Measurements from ENCODE around the gene ATPAF2. TPM values are rescaled to one million over a fixed set of nuclear protein-coding genes. Genes with fewer than 3 reads are reported as not detected.
A peak's percentile ranks its signal among the peaks of the same experiment; 100 is the strongest.

Gene ATPAF2
- total and polyA plus RNA-seq, 4 donors: 7.1 to 19.9 (median 17.4) TPM

DNA sequence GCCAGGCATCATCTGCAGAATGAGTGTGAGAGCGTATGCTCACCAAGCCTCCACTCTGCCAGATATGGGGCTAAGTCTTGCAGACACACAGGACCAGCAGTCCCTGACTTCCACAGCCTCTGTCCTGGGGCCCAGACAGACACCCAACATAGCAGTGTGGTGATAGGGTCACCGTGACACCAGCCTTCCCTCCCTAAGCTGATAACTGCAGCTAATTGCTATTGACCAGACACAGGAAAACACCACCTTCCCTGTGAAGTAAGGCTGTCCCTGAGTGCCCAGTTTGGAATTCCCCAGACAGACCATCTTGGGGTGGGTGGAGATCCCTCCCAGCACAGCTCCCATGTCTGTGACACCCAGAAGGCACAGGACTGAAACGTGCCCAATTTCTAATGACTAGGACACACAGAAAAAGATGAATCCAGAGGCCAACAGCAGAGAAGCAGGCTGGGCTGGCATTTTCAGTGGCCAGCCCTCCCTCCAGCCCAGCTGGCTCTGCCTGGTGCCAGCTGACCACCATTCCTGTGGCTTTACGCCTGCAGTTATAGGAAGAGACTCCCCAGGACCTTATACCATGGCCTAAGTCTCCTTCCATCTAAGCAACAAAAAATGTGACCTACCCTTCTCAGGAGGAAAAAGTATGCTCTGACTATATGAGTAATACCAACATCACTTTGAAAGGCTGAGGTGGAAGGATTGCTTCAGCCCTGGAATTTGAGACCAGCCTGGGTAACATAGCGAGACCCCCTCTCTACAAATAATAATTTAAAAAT, 30.3 kb downstream of the ATPAF2 start:
- DNase-seq (no peak), ATAC-seq (ENCODE audit: low FRiP score) (no peak)
- WGBS, 2 donors: 83 to 94% methylated on average over 5 of the region's 5 CpGs
- no peak overlapping the region for H3K4me3 ChIP-seq (ENCODE audit: low read length in 2 of 2)
- no peaks in the 10 kb centered on the region for H3K27me3 ChIP-seq (ENCODE audit: control insufficient read depth in 1 of 2, insufficient read depth in 2 of 2, low read length in 1 of 2)
- no peaks in the 10 kb centered on the region for H3K4me1 ChIP-seq (ENCODE audit: control insufficient read depth in 1 of 2, insufficient read depth in 2 of 2, low read length in 2 of 2)
- no peak overlapping the region for H3K27ac ChIP-seq (ENCODE audit: low read depth in 1 of 2, low read length in 2 of 2)
- no peaks in the 10 kb centered on the region for H3K36me3 ChIP-seq (ENCODE audit: control insufficient read depth in 1 of 2, insufficient read depth in 2 of 2, low read length in 1 of 2)
- H3K9me3 ChIP-seq (ENCODE audit: control insufficient read depth, low read length): no peaks in the 10 kb centered on the region
- intact Hi-C loops (cut with DNase I): no loop called here

GRCh38 chr17:18006495-18007239, 32.3 kb downstream of the ATPAF2 start:
- intact Hi-C loops (cut with DNase I): no loop called here
- no peak overlapping the region for H3K27ac ChIP-seq (ENCODE audit: low read depth in 1 of 2, low read length in 2 of 2)
- no peaks in the 10 kb centered on the region for H3K4me1 ChIP-seq (ENCODE audit: control insufficient read depth in 1 of 2, insufficient read depth in 2 of 2, low read length in 2 of 2)
- H3K9me3 ChIP-seq (ENCODE audit: control insufficient read depth, low read length): no peaks in the 10 kb centered on the region
- DNase-seq (no peak), ATAC-seq (ENCODE audit: low FRiP score) (no peak)
- 76 to 78% methylated on average over 28 to 31 of the region's 31 CpGs for WGBS, 2 donors
- H3K27me3 ChIP-seq (ENCODE audit: control insufficient read depth in 1 of 2, insufficient read depth in 2 of 2, low read length in 1 of 2): no peaks in the 10 kb centered on the region
- no peaks in the 10 kb centered on the region for H3K36me3 ChIP-seq (ENCODE audit: control insufficient read depth in 1 of 2, insufficient read depth in 2 of 2, low read length in 1 of 2)
- H3K4me3 ChIP-seq (ENCODE audit: low read length in 2 of 2): no peak overlapping the region

GRCh38 chr17:18005496-18005895, 33.5 kb downstream of the ATPAF2 start:
- DNase-seq: no peak
- whole genome bisulfite sequencing, 2 donors: 88 to 96% methylated on average over 3 of the region's 3 CpGs
- intact Hi-C loops (cut with DNase I): no loop called here
- no peaks in the 10 kb centered on the region for H3K4me1 ChIP-seq (ENCODE audit: control insufficient read depth in 1 of 2, insufficient read depth in 2 of 2, low read length in 2 of 2)
- H3K36me3 ChIP-seq (ENCODE audit: control insufficient read depth in 1 of 2, insufficient read depth in 2 of 2, low read length in 1 of 2): no peaks in the 10 kb centered on the region
- ATAC-seq (ENCODE audit: low FRiP score): no peak
- H3K4me3 ChIP-seq (ENCODE audit: low read length in 2 of 2): no peak overlapping the region
- H3K9me3 ChIP-seq (ENCODE audit: control insufficient read depth, low read length): no peaks in the 10 kb centered on the region
- no peak overlapping the region for H3K27ac ChIP-seq (ENCODE audit: low read depth in 1 of 2, low read length in 2 of 2)
- H3K27me3 ChIP-seq (ENCODE audit: control insufficient read depth in 1 of 2, insufficient read depth in 2 of 2, low read length in 1 of 2): no peaks in the 10 kb centered on the region

GRCh38 chr17:18004884-18005305, 34.1 kb downstream of the ATPAF2 start:
- H3K27me3 ChIP-seq (ENCODE audit: control insufficient read depth in 1 of 2, insufficient read depth in 2 of 2, low read length in 1 of 2): no peaks in the 10 kb centered on the region
- H3K4me1 ChIP-seq (ENCODE audit: control insufficient read depth in 1 of 2, insufficient read depth in 2 of 2, low read length in 2 of 2): no peaks in the 10 kb centered on the region
- no peak overlapping the region for H3K27ac ChIP-seq (ENCODE audit: low read depth in 1 of 2, low read length in 2 of 2)
- ATAC-seq (ENCODE audit: low FRiP score) (no peak), DNase-seq (no peak)
- 85% methylated on average over 9 of the region's 9 CpGs for WGBS, 2 donors
- no peak overlapping the region for H3K4me3 ChIP-seq (ENCODE audit: low read length in 2 of 2)
- intact Hi-C loops (cut with DNase I): no loop called here
- no peaks in the 10 kb centered on the region for H3K36me3 ChIP-seq (ENCODE audit: control insufficient read depth in 1 of 2, insufficient read depth in 2 of 2, low read length in 1 of 2)
- H3K9me3 ChIP-seq (ENCODE audit: control insufficient read depth, low read length): no peaks in the 10 kb centered on the region

- Histone ChIP-seq H3K36me3 (ENCODE audit: control insufficient read depth in 1 of 2, insufficient read depth in 2 of 2, low read length in 1 of 2) (no peaks in the 10 kb centered on the region), H3K27me3 (ENCODE audit: control insufficient read depth in 1 of 2, insufficient read depth in 2 of 2, low read length in 1 of 2) (no peaks in the 10 kb centered on the region), H3K4me3 (ENCODE audit: low read length in 2 of 2) (no peak overlapping the region), H3K27ac (ENCODE audit: low read depth in 1 of 2, low read length in 2 of 2) (no peak overlapping the region), H3K4me1 (ENCODE audit: control insufficient read depth in 1 of 2, insufficient read depth in 2 of 2, low read length in 2 of 2) (no peaks in the 10 kb centered on the region), H3K9me3 (ENCODE audit: control insufficient read depth, low read length) (no peaks in the 10 kb centered on the region)
- DNase-seq: no peak
- intact Hi-C loops (cut with DNase I): no loop called here
- ATAC-seq (ENCODE audit: low FRiP score): no peak
- 83 to 87% methylated on average over 9 of the region's 9 CpGs for WGBS, 2 donors
Observed at GRCh38 chr17:18004345-18004744, 34.6 kb downstream of the ATPAF2 start.

GRCh38 chr17:18002171-18002570, 36.8 kb downstream of the ATPAF2 start:
- no peak overlapping the region for H3K27ac ChIP-seq (ENCODE audit: low read depth in 1 of 2, low read length in 2 of 2)
- H3K9me3 ChIP-seq (ENCODE audit: control insufficient read depth, low read length): no peaks in the 10 kb centered on the region
- no peak for DNase-seq
- no peak overlapping the region for H3K4me3 ChIP-seq (ENCODE audit: low read length in 2 of 2)
- ATAC-seq (ENCODE audit: low FRiP score): no peak
- H3K4me1 ChIP-seq (ENCODE audit: control insufficient read depth in 1 of 2, insufficient read depth in 2 of 2, low read length in 2 of 2): no peaks in the 10 kb centered on the region
- intact Hi-C loops (cut with DNase I): no loop called here
- H3K27me3 ChIP-seq (ENCODE audit: control insufficient read depth in 1 of 2, insufficient read depth in 2 of 2, low read length in 1 of 2): no peaks in the 10 kb centered on the region
- WGBS, 2 donors: 93% methylated on average over 2 of the region's 2 CpGs
- no peaks in the 10 kb centered on the region for H3K36me3 ChIP-seq (ENCODE audit: control insufficient read depth in 1 of 2, insufficient read depth in 2 of 2, low read length in 1 of 2)

DNA sequence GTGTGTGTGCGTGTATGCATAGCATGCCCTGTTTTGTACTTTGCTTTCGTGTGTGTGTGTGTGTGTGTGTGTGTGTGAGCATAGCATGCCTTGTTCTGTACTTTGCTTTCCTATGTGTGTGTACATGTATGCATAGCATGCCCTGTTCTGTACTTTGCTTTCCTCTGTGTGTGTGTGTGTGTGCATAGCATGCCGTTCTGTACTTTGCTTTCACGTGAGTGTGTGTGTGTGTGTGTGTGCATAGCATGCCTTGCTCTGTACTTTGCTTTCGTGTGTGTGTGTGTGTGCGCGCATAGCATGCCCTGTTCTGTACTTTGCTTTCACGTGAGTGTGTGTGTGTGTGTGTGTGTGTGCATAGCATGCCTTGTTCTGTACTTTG, 38.9 kb downstream of the ATPAF2 start:
- Histone ChIP-seq H3K9me3 (ENCODE audit: control insufficient read depth, low read length) (no peaks in the 10 kb centered on the region), H3K4me3 (ENCODE audit: low read length in 2 of 2) (no peak overlapping the region), H3K27me3 (ENCODE audit: control insufficient read depth in 1 of 2, insufficient read depth in 2 of 2, low read length in 1 of 2) (no peaks in the 10 kb centered on the region), H3K36me3 (ENCODE audit: control insufficient read depth in 1 of 2, insufficient read depth in 2 of 2, low read length in 1 of 2) (no peaks in the 10 kb centered on the region), H3K27ac (ENCODE audit: low read depth in 1 of 2, low read length in 2 of 2) (no peak overlapping the region), H3K4me1 (ENCODE audit: control insufficient read depth in 1 of 2, insufficient read depth in 2 of 2, low read length in 2 of 2) (no peaks in the 10 kb centered on the region)
- intact Hi-C loops (cut with DNase I): no loop called here
- 71% methylated on average over 8 of the region's 8 CpGs for WGBS, 2 donors
- DNase-seq (no peak), ATAC-seq (ENCODE audit: low FRiP score) (no peak)

DNA sequence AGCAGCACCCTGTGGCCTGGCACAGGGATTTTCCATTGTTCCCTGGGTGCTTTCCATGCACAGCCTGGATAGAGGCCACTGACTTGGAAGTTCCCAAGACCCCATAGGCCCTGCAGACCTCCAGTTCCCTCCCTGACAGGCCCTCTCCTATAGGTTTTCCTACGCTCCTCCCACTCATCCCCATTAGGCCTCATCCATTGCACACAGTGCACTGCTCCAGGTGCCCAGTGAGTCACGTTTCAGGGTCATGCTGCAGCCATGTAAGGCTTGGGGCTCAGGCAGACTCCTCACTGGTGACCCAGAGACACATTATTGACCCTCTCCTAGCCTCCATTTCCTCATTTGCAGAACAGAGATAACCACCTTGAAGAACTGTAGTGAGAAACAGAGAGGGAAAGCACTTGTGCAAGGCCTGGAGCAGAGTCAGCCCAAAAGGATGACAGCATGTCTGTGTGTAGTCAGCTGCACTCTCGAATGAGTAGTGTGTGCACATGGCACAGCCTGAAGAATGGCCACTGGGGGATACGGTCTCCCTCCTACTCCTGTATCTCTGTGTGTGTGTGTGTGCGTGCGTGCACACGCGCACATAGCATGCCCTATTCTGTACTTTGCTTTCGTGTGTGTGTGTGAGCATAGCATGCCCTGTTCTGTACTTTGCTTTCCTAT, 39.5 kb downstream of the ATPAF2 start:
- ATAC-seq (ENCODE audit: low FRiP score): no peak
- Histone ChIP-seq H3K9me3 (ENCODE audit: control insufficient read depth, low read length) (no peaks in the 10 kb centered on the region), H3K27ac (ENCODE audit: low read depth in 1 of 2, low read length in 2 of 2) (no peak overlapping the region), H3K4me3 (ENCODE audit: low read length in 2 of 2) (no peak overlapping the region), H3K4me1 (ENCODE audit: control insufficient read depth in 1 of 2, insufficient read depth in 2 of 2, low read length in 2 of 2) (no peaks in the 10 kb centered on the region), H3K27me3 (ENCODE audit: control insufficient read depth in 1 of 2, insufficient read depth in 2 of 2, low read length in 1 of 2) (no peaks in the 10 kb centered on the region), H3K36me3 (ENCODE audit: control insufficient read depth in 1 of 2, insufficient read depth in 2 of 2, low read length in 1 of 2) (no peaks in the 10 kb centered on the region)
- intact Hi-C loops (cut with DNase I): no loop called here
- WGBS, 2 donors: 83 to 86% methylated on average over 9 of the region's 9 CpGs
- peak in 1 of 2 donors; percentile 41 for DNase-seq

Data from aorta (tissue), 5 donors.